SK-N-SH treated with all-trans-retinoic acid at 6 μM for 48 hours (cell line): Measurements from ENCODE around the gene SLC17A3.

Source experiments
- ATAC-seq: fragments of 200-7000 bp; cut with Tn5 transposase; 3 replicates; pipeline ENCODE4 v1.9.1; 2020; ENCODE audit warnings: mild to moderate bottlenecking, moderate library complexity
- ARNTL ChIP-seq: fragments of 450-650 bp; formaldehyde crosslinking; IDR thresholded peaks from 2 replicates; pipeline ENCODE4 v1.5.0; 2020; ENCODE audit warnings: low read depth, mild to moderate bottlenecking, moderate library complexity, borderline replicate concordance
- BACH2 ChIP-seq: fragments of 250-450 bp; sonication (Bioruptor Pico); IDR thresholded peaks from 2 replicates; pipeline ENCODE4 v1.9.0; 2021; ENCODE audit warnings: mild to moderate bottlenecking, borderline replicate concordance
- CREB5 ChIP-seq: fragments of 250-450 bp; sonication (Bioruptor Pico); IDR thresholded peaks from 2 replicates; pipeline ENCODE4 v1.5.1; 2020; ENCODE audit warnings: low read depth, mild to moderate bottlenecking, moderate library complexity
- CSDC2 ChIP-seq: fragments of 250-450 bp; sonication (Bioruptor Pico); IDR thresholded peaks from 2 replicates; pipeline ENCODE4 v1.5.0; 2020; ENCODE audit warnings: mild to moderate bottlenecking, moderate library complexity
- CSRNP3 ChIP-seq: fragments of 250-450 bp; sonication (Bioruptor Pico); IDR thresholded peaks from 2 replicates; pipeline ENCODE4 v1.5.1; 2021; ENCODE audit warnings: mild to moderate bottlenecking, moderate library complexity
- ESRRG ChIP-seq: fragments of 250-450 bp; sonication (Bioruptor Pico); IDR thresholded peaks from 2 replicates; pipeline ENCODE4 v1.6.1; 2021; ENCODE audit warnings: mild to moderate bottlenecking
- GLIS3 ChIP-seq: fragments of 250-450 bp; sonication (Bioruptor Pico); IDR thresholded peaks from 2 replicates; pipeline ENCODE4 v1.5.0; 2020; ENCODE audit warnings: mild to moderate bottlenecking, moderate library complexity
- PATZ1 ChIP-seq: fragments of 250-450 bp; sonication (Bioruptor Pico); IDR thresholded peaks from 2 replicates; pipeline ENCODE4 v1.8.0; 2020; ENCODE audit warnings: mild to moderate bottlenecking, moderate library complexity, borderline replicate concordance
- POU6F1 ChIP-seq: fragments of 250-450 bp; sonication (Bioruptor Pico); IDR thresholded peaks from 2 replicates; pipeline ENCODE4 v1.8.0; 2021; ENCODE audit warnings: low read depth, mild to moderate bottlenecking, moderate library complexity, borderline replicate concordance
- PPARA ChIP-seq: fragments of 250-450 bp; sonication (Bioruptor Pico); IDR thresholded peaks from 2 replicates; pipeline ENCODE4 v1.5.0; 2020; ENCODE audit warnings: mild to moderate bottlenecking, borderline replicate concordance
- RARB ChIP-seq: fragments of 250-450 bp; sonication (Bioruptor Pico); IDR thresholded peaks from 2 replicates; pipeline ENCODE4 v1.8.0; 2021; ENCODE audit warnings: mild to moderate bottlenecking, moderate library complexity
- SNAI2 ChIP-seq: fragments of 250-450 bp; sonication (Bioruptor Pico); IDR thresholded peaks from 2 replicates; pipeline ENCODE4 v1.5.0; 2020; ENCODE audit warnings: mild to moderate bottlenecking, moderate library complexity
- TCF4 ChIP-seq: fragments of 250-450 bp; sonication (Bioruptor Pico); IDR thresholded peaks from 2 replicates; pipeline ENCODE4 v1.8.0; 2021; ENCODE audit warnings: mild to moderate bottlenecking, moderate library complexity, borderline replicate concordance
- TOX ChIP-seq: fragments of 250-450 bp; sonication (Bioruptor Pico); IDR thresholded peaks from 2 replicates; pipeline ENCODE4 v1.8.0; 2021; ENCODE audit warnings: mild to moderate bottlenecking, moderate library complexity, borderline replicate concordance
- TSHZ2 ChIP-seq: fragments of 250-450 bp; sonication (Bioruptor Pico); IDR thresholded peaks from 2 replicates; pipeline ENCODE4 v1.5.0; 2020; ENCODE audit warnings: mild to moderate bottlenecking, moderate library complexity
- ZC3H10 ChIP-seq: fragments of 250-450 bp; sonication (Bioruptor Pico); IDR thresholded peaks from 2 replicates; pipeline ENCODE4 v1.5.1; 2021; ENCODE audit warnings: mild to moderate bottlenecking, moderate library complexity
- ZFP3 ChIP-seq: fragments of 250-450 bp; sonication (Bioruptor Pico); IDR thresholded peaks from 2 replicates; pipeline ENCODE4 v1.5.0; 2020; ENCODE audit warnings: mild to moderate bottlenecking, moderate library complexity
- ZFP30 ChIP-seq: fragments of 450-650 bp; formaldehyde crosslinking; IDR thresholded peaks from 2 replicates; pipeline ENCODE4 v1.5.0; 2022; ENCODE audit warnings: mild to moderate bottlenecking, moderate library complexity
- ZNF565 ChIP-seq: fragments of 450-650 bp; formaldehyde crosslinking; conservative IDR thresholded peaks from 2 replicates; pipeline ENCODE4 v1.5.0; 2020; ENCODE audit warnings: low read depth, mild to moderate bottlenecking, moderate library complexity

SLC17A3 gene

GRCh38 chr6:25801436-25801835 lies 72.6 kb downstream of the SLC17A3 start:
- no peak for TF ChIP-seq POU6F1 (CRISPR knock-in tag)
- TF ChIP-seq CREB5 (CRISPR knock-in tag): no peak
- no peak for TF ChIP-seq SNAI2 (CRISPR knock-in tag)
- no peak for TF ChIP-seq PPARA
- no peak for TF ChIP-seq TOX
- TF ChIP-seq ESRRG (CRISPR knock-in tag): no peak
- no peak for TF ChIP-seq BACH2 (CRISPR knock-in tag)
- TF ChIP-seq TCF4 (CRISPR knock-in tag): no peak
- no peak for TF ChIP-seq ZC3H10
- TF ChIP-seq ARNTL: no peak
- no peak for TF ChIP-seq ZFP3 (CRISPR knock-in tag)
- no peak for TF ChIP-seq TSHZ2 (CRISPR knock-in tag)
- TF ChIP-seq CSDC2 (CRISPR knock-in tag): no peak
- TF ChIP-seq ZFP30: no peak
- no peak for TF ChIP-seq GLIS3
- no peak for TF ChIP-seq ZNF565 (CRISPR knock-in tag)
- no peak for TF ChIP-seq CSRNP3 (CRISPR knock-in tag)
- no peak for TF ChIP-seq RARB (CRISPR knock-in tag)
- TF ChIP-seq PATZ1 (CRISPR knock-in tag): no peak
- ATAC-seq: no peak
